Endothelial cell of umbilical vein (primary cell): ENCODE measurements around the gene LOXHD1. TPM values are rescaled to one million over a fixed set of nuclear protein-coding genes. Genes with fewer than 3 reads are reported as not detected.

Experiments
- BruUV-seq: library from RNA; stranded (reverse); fragments of 400-500 nt; replicated peaks from 2 replicates; lab custom pipeline; 2021; lab: Mats Ljungman, UMichigan
- CTCF ChIA-PET: fragments of 300-600, 350-600 bp; sonication (Branson Sonifier 250); formaldehyde crosslinking; loops from one replicate; lab custom pipeline; 2021; ENCODE audit warnings: antibody characterized with exemption, inconsistent platforms; lab: Charles Lee
- POLR2A ChIA-PET: fragments of 300-600, 350-600 bp; sonication (Branson Sonifier 250); formaldehyde crosslinking; loops from one replicate; lab custom pipeline; 2021; ENCODE audit warnings: antibody characterized with exemption, inconsistent platforms; lab: Charles Lee
- DNase-seq: peaks from one replicate; pipeline ENCODE4 v3.0.0-alpha.2; 2011; ENCODE audit warnings: low read depth, low spot score
- FAIRE-seq: peaks from 2 replicates; lab custom pipeline; 2011; peaks lifted over from hg19 to GRCh38; lab: Jason Lieb, UNC
- H2AFZ ChIP-seq: 2 replicates; pipeline ENCODE4 v1.6.0; 2012; ENCODE audit warnings: low read depth, low read length, control low read depth, inconsistent platforms
- H3K27ac ChIP-seq: 2 replicates; pipeline ENCODE4 v1.5.1; 2011; ENCODE audit warnings: low read depth, mild to moderate bottlenecking, control low read depth, low read length, moderate library complexity; ENCODE audit not compliant: insufficient read depth
- H3K27me3 ChIP-seq, 2 experiments: 2 replicates each; pipeline versions ENCODE4 v1.6.0 to v1.6.1; 2011; ENCODE audit warnings: low read length in 2 of 2, mixed read lengths in 1 of 2; ENCODE audit not compliant: control insufficient read depth in 2 of 2, insufficient read depth in 2 of 2
- H3K36me3 ChIP-seq, 2 experiments: 2 replicates in 1 of 2; 3 replicates in 1 of 2; pipeline ENCODE4 v1.5.1; 2011; ENCODE audit warnings: low read length in 2 of 2, mild to moderate bottlenecking in 1 of 2, moderate library complexity in 1 of 2; ENCODE audit not compliant: control insufficient read depth in 2 of 2, insufficient read depth in 2 of 2; ENCODE audit errors: extremely low read depth in 1 of 2
- H3K4me1 ChIP-seq: 3 replicates; pipeline ENCODE4 v1.5.1; 2011; ENCODE audit warnings: mild to moderate bottlenecking, low read length; ENCODE audit not compliant: control insufficient read depth, insufficient read depth; ENCODE audit errors: extremely low read depth
- H3K4me2 ChIP-seq: 2 replicates; pipeline ENCODE4 v1.6.1; 2011; ENCODE audit warnings: low read length, control low read depth, mixed read lengths; ENCODE audit not compliant: insufficient read depth
- H3K4me3 ChIP-seq, 3 experiments: fragments of 200-600 bp in 1 of 3; sonication (generic), shearing (Covaris generic) in 1 of 3; replicated peaks in 1 of 3; 2 replicates each; pipeline ENCODE4 v1.5.1; 2011 to 2016; ENCODE audit warnings: control low read depth in 3 of 3, low read length in 3 of 3, mild to moderate bottlenecking in 2 of 3, inconsistent platforms in 1 of 3, low read depth in 1 of 3, moderate library complexity in 1 of 3; ENCODE audit not compliant: insufficient read depth in 1 of 3
- H3K79me2 ChIP-seq: 2 replicates; pipeline ENCODE4 v1.6.0; 2012; ENCODE audit warnings: low read length, inconsistent platforms; ENCODE audit not compliant: control insufficient read depth, insufficient read depth
- H3K9ac ChIP-seq: replicated peaks from 2 replicates; pipeline ENCODE3; 2011; ENCODE audit warnings: low read length, control low read depth; ENCODE audit not compliant: insufficient read depth; ENCODE audit errors: extremely low read depth
- H3K9me1 ChIP-seq: replicated peaks from 3 replicates; pipeline ENCODE4 v1.6.0; 2011; ENCODE audit warnings: mild to moderate bottlenecking, low read length; ENCODE audit not compliant: control insufficient read depth, insufficient read depth; ENCODE audit errors: extremely low read depth
- H3K9me3 ChIP-seq: replicated peaks from 2 replicates; pipeline ENCODE4 v1.5.1; 2012; ENCODE audit warnings: low read length, inconsistent platforms; ENCODE audit not compliant: control insufficient read depth, insufficient read depth
- H4K20me1 ChIP-seq: replicated peaks from 2 replicates; pipeline ENCODE3; 2011; ENCODE audit warnings: mild to moderate bottlenecking, low read length; ENCODE audit not compliant: control insufficient read depth, insufficient read depth; ENCODE audit errors: extremely low read depth
- EZH2 ChIP-seq: IDR thresholded peaks from 2 replicates; pipeline ENCODE4 v1.6.1; 2012; ENCODE audit warnings: borderline replicate concordance, low read depth, mild to moderate bottlenecking, moderate library complexity, low read length, inconsistent platforms; ENCODE audit not compliant: severe bottlenecking
- FOS ChIP-seq: IDR thresholded peaks from 2 replicates; pipeline ENCODE4 v1.6.1; 2011; ENCODE audit warnings: mild to moderate bottlenecking, low read length, moderate library complexity, borderline replicate concordance; ENCODE audit not compliant: insufficient read depth
- GATA2 ChIP-seq: IDR thresholded peaks from 2 replicates; pipeline ENCODE4 v1.7.0; 2011; ENCODE audit warnings: low read depth, mild to moderate bottlenecking, moderate library complexity, mixed read lengths, low read length; ENCODE audit not compliant: insufficient read length, insufficient read depth
- JUN ChIP-seq: IDR thresholded peaks from 2 replicates; pipeline ENCODE4 v1.6.1; 2011; ENCODE audit warnings: borderline replicate concordance, low read depth; ENCODE audit not compliant: insufficient read length, insufficient read depth
- MYC ChIP-seq: IDR thresholded peaks from one replicate; pipeline ENCODE4 v1.6.1; 2011; ENCODE audit warnings: mild to moderate bottlenecking, low read depth, low read length
- POLR2A ChIP-seq: IDR thresholded peaks from 2 replicates; pipeline ENCODE4 v1.6.1; 2012; ENCODE audit warnings: low read depth, mild to moderate bottlenecking, control low read depth, low read length
- POLR2AphosphoS5 ChIP-seq: IDR thresholded peaks from 2 replicates; pipeline ENCODE4 v1.6.1; 2012; ENCODE audit warnings: low read depth, mild to moderate bottlenecking, control low read depth, low read length, moderate library complexity; ENCODE audit not compliant: insufficient read depth
- dilution Hi-C: fragments of 300-500 bp; cut with MboI; formaldehyde crosslinking; loops from one replicate; pipeline ENCODE4 v1.15.0; 2019; ENCODE audit warnings: low sequenced_read_pairs; ENCODE audit not compliant: extremely low pct_ligation_motif_present
- intact Hi-C: fragments of 100-400 bp; cut with micrococcal nuclease; formaldehyde crosslinking; loops from one replicate; pipeline ENCODE4 v1.10.0; 2022
- polyA plus RNA-seq, 4 experiments: library from polyadenylated mRNA; depleted of rRNA in 3 of 4; stranded (reverse) in 3 of 4; unstranded in 1 of 4; fragments of >200 nt; gene quantifications; 2 replicates each; pipeline versions ENCODE4 v1.2.1 to v1.2.3, GENCODE V29; 2011 to 2012; ENCODE audit warnings: missing spikeins in 1 of 4
- total RNA-seq: library from RNA; stranded (reverse); gene quantifications from 2 replicates; pipeline ENCODE4 v1.2.3, GENCODE V29; 2021
- TF ChIP-seq, protein P1 (sequence below): IDR thresholded peaks from 2 replicates; pipeline ENCODE4 v1.6.1; 2011; ENCODE audit not compliant: insufficient read depth, insufficient read length
- TF ChIP-seq, protein P2 (sequence below), 2 donors: IDR thresholded peaks; 1 replicate in 1 of 2; 2 replicates in 1 of 2; pipeline ENCODE4 v1.5.1; 2011; ENCODE audit warnings: low read length in 2 of 2, mild to moderate bottlenecking in 2 of 2, moderate library complexity in 2 of 2, control low read depth in 1 of 2, inconsistent platforms in 1 of 2, low read depth in 1 of 2; ENCODE audit not compliant: insufficient read depth in 1 of 2; ENCODE audit errors: extremely low read depth in 1 of 2

The LOXHD1 gene
- total and polyA plus RNA-seq, 2 donors (not counting 3 experiments of a cell fraction or from before 2014, with no cell fraction given): not detected

DNA sequence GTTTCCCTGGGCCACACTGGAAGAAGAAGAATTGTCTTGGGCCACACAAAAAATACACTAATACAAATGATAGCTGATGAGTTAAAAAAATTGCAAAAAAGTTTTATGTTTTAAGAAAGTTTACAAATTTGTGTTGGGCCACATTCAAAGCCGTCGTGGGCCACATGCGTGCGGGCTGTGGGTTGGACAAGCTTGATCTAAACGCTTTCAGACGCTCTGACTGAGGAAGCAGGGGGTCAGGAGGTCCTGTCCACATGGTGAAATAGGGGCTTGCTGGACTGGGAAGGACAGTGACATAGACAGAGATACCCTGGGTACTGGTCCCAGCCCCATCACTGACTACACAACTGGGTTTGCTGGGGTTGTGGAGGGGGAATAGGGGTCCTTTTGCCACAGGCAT, 86.4 kb downstream of the LOXHD1 start:
- dilution Hi-C loops (no loop called here), intact Hi-C loops (no loop called here)
- Histone ChIP-seq H3K9me3 (no peaks in the 10 kb centered on the region), H4K20me1 (no peaks in the 10 kb centered on the region), H3K9ac (no peak overlapping the region), H2AFZ (no peak overlapping the region), H3K27me3 (no peaks in the 10 kb centered on the region), H3K4me3 (no peak overlapping the region), H3K36me3 (no peaks in the 10 kb centered on the region), H3K27ac (no peak overlapping the region), H3K4me1 (no peaks in the 10 kb centered on the region), H3K79me2 (no peaks in the 10 kb centered on the region), H3K9me1 (no peaks in the 10 kb centered on the region), H3K4me2 (no peak overlapping the region)
- TF ChIP-seq, protein P1, sequence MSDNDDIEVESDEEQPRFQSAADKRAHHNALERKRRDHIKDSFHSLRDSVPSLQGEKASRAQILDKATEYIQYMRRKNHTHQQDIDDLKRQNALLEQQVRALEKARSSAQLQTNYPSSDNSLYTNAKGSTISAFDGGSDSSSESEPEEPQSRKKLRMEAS: no peak
- no peak for TF ChIP-seq JUN
- no peak for FAIRE-seq
- CTCF ChIA-PET: no interaction called here
- no TSS peak for BruUV-seq
- POLR2A ChIA-PET: no interaction called here
- no peak for DNase-seq

DNA sequence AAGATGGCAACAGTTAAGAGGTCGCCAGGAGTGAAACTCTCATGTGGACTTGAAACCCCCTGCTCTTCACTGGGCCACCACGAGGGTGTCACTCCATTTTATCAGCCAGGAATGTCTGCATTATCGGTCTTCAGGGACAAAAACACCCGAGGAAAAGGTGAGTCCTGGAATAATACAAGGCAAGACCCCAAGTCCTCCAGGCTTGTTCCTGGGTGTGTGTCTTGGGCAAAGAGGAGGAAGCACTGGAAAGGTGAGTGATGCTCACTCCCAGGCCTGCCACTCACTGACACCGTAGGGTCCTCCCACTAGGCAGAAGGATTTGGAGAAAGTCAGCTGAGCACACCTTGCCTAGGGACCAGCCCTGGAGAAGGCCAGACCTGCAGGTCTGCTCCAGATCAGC, 86.9 kb downstream of the LOXHD1 start:
- intact Hi-C loops (no loop called here), dilution Hi-C loops (no loop called here)
- no peaks in the 10 kb centered on the region for H3K27me3 ChIP-seq
- no peak overlapping the region for H2AFZ ChIP-seq
- H3K27ac ChIP-seq: no peak overlapping the region
- no peaks in the 10 kb centered on the region for H3K4me1 ChIP-seq
- ChIA-PET POLR2A (no interaction called here), CTCF (no interaction called here)
- no peak for TF ChIP-seq MYC
- no peak for TF ChIP-seq POLR2A
- TF ChIP-seq FOS: no peak
- TF ChIP-seq, protein P2, sequence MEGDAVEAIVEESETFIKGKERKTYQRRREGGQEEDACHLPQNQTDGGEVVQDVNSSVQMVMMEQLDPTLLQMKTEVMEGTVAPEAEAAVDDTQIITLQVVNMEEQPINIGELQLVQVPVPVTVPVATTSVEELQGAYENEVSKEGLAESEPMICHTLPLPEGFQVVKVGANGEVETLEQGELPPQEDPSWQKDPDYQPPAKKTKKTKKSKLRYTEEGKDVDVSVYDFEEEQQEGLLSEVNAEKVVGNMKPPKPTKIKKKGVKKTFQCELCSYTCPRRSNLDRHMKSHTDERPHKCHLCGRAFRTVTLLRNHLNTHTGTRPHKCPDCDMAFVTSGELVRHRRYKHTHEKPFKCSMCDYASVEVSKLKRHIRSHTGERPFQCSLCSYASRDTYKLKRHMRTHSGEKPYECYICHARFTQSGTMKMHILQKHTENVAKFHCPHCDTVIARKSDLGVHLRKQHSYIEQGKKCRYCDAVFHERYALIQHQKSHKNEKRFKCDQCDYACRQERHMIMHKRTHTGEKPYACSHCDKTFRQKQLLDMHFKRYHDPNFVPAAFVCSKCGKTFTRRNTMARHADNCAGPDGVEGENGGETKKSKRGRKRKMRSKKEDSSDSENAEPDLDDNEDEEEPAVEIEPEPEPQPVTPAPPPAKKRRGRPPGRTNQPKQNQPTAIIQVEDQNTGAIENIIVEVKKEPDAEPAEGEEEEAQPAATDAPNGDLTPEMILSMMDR (IDR thresholded peaks at IDR 0.05; ENCODE audit: extremely low read depth in 1 of 2, insufficient read depth in 1 of 2, low read depth in 1 of 2, low read length in 2 of 2): no peak
- no peak for TF ChIP-seq JUN
- TF ChIP-seq, protein P1: no peak
- no peak for TF ChIP-seq GATA2
- no peak for TF ChIP-seq EZH2
- TF ChIP-seq POLR2AphosphoS5: no peak
- H3K36me3 ChIP-seq: no peaks in the 10 kb centered on the region
- no TSS peak for BruUV-seq
- no peak overlapping the region for H3K4me3 ChIP-seq
- no peaks in the 10 kb centered on the region for H3K9me3 ChIP-seq
- H3K79me2 ChIP-seq: no peaks in the 10 kb centered on the region
- no peak overlapping the region for H3K4me2 ChIP-seq
- no peak overlapping the region for H3K9ac ChIP-seq
- FAIRE-seq (no peak), DNase-seq (no peak)
- H4K20me1 ChIP-seq: no peaks in the 10 kb centered on the region
- H3K9me1 ChIP-seq: no peaks in the 10 kb centered on the region
